ENCODE measurements around the gene GRID2IP.
"Not testable (repeated sequence)": the region's sequence is repeated elsewhere in the genome, so short reads cannot be mapped to it uniquely, and the experiment has no call there.

GRID2IP gene

DNA sequence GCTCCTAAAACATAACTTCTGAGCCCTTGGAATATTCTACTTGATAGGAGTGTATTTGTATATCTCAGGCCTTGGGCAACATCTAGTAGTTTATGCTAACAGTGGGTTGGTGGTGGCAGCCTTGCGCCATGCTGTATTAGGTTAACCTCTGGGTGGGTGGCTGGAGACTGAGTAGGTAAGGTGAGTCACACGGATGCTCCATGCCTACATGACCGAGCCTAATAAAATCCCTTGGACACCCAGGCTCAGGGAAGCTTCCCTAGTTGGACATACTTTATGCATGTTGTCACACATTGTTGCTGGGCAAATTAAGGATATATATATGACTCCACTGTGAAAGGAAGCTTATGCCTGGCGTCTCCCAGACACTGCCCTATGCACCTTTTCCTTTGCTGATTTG is 97.5 kb downstream of the GRID2IP start:
- DNase-seq (ENCODE audit: extremely low read depth in 1 of 2, low read depth in 1 of 2) = no peak

DNA sequence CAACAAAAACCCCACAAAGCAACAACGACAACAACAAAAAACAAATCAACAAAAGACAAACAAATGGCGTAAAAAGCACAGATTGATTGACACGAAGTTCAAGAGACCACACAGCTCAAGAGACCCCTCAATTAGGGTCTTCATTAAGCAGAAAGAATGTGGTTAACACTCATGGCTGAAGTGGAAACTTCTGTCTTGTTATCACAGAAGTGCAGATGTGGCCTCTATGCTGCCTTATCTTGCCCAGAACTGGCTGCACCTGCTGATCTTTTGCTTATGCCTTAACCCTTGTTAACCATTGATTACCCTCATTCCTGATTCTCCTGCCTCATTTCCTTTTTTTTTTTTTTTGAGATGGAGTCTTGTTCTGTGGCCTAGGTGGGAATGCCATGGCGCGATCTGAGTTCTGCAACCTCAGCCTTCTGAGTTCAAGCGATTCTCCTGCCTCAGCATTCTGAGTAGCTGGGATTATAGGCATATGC is 100.0 kb downstream of the GRID2IP start:
- no peak for DNase-seq (ENCODE audit: extremely low read depth in 1 of 2, low read depth in 1 of 2)

DNA sequence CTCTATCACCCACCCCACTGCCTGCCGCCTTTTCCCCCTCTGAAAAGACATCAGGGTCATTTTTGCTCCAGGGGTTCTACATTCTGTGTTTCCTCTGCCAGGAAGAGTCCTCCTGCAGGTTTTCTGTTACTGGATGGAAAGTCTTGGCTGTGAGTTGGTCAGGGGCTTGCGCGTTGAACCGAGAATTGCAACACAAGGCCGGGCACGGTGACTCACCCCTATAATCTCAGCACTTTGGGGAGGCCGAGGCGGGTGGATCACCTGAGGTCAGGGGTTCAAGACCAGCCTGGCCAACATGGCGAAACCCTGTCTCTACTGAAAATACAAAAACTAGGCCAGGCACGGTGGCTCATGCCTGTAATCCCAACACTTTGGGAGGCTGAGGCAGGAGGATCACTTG is 100.7 kb downstream of the GRID2IP start:
- not testable (repeated sequence) for DNase-seq (ENCODE audit: extremely low read depth in 1 of 2, low read depth in 1 of 2)

DNA sequence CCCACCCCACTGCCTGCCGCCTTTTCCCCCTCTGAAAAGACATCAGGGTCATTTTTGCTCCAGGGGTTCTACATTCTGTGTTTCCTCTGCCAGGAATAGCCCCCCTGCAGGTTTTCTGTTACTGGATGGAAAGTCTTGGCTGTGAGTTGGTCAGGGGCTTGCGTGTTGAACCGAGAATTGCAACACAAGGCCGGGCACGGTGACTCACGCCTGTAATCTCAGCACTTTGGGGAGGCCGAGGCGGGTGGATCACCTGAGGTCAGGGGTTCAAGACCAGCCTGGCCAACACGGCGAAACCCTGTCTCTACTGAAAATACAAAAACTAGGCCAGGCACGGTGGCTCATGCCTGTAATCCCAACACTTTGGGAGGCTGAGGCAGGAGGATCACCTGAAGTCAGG is 101.4 kb downstream of the GRID2IP start:
- not testable (repeated sequence) for DNase-seq (ENCODE audit: extremely low read depth in 1 of 2, low read depth in 1 of 2)

DNA sequence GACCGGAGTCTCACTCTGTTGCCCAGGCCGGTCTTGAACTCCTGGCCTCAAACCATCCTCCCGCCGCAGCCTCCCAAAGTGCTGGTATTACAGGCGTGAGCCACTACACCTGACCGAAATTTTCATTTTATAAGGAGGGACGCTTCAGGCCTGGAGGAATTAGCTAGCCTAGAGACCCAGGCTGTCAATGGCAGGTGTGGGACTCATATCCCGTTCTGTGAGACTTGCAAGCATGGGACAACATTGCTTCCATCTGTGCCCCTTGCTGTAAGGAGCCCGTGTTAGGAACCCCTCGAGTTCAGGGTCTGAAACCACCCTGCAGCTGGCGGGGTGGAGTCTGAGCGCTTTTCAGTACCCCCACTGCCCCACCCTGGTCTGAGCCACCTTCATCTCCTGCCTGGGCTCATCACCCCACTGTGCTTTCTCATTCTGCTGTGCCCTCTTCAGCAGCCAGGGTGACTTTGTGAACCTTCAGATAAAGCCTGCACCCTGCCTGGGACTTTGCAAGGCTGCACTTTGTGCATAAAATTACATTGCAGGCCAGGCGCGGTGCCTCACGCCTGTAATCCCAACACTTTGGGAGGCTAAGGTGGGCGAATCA is 102.2 kb downstream of the GRID2IP start:
- no peak for DNase-seq (ENCODE audit: extremely low read depth in 1 of 2, low read depth in 1 of 2)

DNA sequence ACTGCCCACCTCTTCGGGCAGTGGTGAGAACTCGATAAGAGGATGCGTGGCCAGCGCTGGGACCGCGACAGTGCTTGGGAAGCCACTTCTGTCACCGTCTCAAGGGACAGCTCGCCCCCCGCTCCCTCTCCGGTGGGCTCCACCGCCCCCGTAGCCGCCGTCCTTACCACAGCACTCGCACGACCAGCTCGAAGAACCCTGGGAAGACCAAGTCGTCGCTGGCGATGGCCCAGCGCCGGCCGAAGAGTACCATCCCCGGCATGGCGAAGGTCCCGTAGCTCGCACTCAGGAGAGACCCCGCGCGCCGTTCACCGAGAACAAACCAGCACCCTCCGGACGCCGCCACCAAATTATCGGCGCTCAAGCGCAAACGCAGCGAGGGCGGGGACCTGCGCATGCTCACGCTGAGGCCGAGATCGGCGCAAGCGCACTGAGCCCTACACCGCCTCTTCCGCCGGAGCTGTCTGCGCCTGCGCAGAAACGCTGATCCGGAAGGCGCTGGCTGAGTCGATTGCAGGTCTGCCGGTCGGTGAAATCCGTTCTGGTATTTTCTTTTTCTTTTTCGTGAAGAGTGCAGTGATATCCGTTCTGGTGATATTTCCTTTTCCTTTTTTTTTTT is 103.6 kb downstream of the GRID2IP start, which contains the start of gene DAGLB:
DAGLB (minus strand) TSS at position 374 of the 619 bp plus-strand sequence; CDS start at position 262, 112 bp downstream.
- DNase-seq (ENCODE audit: extremely low read depth in 1 of 2, low read depth in 1 of 2) = peak; percentile 86 to 96
